ENCODE data around the gene SERINC2. TPM values are rescaled to one million over a fixed set of nuclear protein-coding genes. Genes with fewer than 3 reads are reported as not detected.

Gene SERINC2
- total RNA-seq, 1 donor = 21.2 TPM

DNA sequence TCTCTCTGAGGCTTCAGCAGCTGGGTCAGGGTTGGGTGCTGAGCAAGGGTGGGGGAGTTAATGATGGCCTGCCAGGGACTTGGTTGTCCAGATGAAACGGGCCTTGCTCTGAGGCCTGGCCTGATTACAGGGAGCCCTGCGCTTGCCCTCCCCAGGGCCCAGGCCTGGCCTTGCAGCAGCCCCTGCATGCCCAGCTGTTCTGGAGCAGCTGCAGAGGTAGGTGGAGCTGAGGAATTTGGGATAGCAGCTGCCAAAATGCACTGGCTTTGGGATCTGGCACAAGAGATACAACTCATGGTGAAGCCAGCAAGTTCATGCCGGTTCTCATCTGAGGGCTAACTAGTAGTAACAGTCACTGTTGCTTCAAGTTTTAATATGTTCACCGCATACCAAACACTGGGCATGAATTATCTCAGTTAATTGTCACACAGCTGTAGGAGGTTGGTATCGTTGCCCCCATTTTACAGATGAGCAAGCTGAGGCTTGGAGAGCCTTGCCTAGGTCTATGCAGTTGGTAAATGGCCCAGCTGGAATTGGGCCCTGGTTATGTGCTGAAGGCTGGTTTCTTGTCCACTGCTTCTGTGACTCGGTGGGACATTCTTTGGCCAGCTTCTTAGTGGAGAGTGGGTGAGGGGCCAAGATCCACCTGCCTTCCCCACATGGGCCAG lies 7.3 kb upstream of the SERINC2 start:
- H3K4me3 ChIP-seq (ENCODE audit: low read depth, low read length) = no peak overlapping the region
- TF ChIP-seq, protein P1, sequence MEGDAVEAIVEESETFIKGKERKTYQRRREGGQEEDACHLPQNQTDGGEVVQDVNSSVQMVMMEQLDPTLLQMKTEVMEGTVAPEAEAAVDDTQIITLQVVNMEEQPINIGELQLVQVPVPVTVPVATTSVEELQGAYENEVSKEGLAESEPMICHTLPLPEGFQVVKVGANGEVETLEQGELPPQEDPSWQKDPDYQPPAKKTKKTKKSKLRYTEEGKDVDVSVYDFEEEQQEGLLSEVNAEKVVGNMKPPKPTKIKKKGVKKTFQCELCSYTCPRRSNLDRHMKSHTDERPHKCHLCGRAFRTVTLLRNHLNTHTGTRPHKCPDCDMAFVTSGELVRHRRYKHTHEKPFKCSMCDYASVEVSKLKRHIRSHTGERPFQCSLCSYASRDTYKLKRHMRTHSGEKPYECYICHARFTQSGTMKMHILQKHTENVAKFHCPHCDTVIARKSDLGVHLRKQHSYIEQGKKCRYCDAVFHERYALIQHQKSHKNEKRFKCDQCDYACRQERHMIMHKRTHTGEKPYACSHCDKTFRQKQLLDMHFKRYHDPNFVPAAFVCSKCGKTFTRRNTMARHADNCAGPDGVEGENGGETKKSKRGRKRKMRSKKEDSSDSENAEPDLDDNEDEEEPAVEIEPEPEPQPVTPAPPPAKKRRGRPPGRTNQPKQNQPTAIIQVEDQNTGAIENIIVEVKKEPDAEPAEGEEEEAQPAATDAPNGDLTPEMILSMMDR (IDR thresholded peaks at IDR 0.05; ENCODE audit: insufficient read depth, low read depth, low read length) = no peak
- no peak for DNase-seq (ENCODE audit: low read depth)

DNA sequence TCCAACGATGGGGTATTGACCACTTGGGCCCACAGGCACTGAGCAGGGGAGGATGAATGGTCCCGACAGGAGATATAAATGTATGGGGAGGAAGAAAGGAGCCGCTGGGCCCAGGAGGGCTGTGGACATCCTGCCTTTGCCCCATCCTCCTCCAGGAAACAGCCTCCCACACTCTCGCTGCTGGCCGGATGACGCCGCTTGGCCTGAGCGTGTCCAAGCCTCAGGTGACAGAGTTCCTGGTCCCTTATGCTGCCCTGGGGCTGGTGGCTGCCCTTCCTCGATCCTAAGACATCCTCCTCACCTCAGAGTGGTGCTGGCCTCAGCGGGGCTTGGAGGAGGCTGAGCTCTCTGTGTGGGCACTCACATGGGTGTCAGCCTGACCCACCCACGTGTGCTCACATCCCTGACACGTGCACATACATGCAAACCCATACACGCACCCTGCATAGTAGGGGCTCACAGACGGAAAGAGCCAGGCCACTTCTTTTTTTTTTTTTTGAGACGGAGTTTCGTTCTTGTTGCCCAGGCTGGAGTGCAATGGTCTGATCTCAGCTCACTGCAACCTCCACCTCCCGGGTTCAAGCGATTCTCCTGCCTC lies 5.9 kb upstream of the SERINC2 start:
- TF ChIP-seq, protein P1 (IDR thresholded peaks at IDR 0.05; ENCODE audit: insufficient read depth, low read depth, low read length) = no peak
- DNase-seq (ENCODE audit: low read depth) = no peak
- H3K4me3 ChIP-seq (ENCODE audit: low read depth, low read length) = no peak overlapping the region

DNA sequence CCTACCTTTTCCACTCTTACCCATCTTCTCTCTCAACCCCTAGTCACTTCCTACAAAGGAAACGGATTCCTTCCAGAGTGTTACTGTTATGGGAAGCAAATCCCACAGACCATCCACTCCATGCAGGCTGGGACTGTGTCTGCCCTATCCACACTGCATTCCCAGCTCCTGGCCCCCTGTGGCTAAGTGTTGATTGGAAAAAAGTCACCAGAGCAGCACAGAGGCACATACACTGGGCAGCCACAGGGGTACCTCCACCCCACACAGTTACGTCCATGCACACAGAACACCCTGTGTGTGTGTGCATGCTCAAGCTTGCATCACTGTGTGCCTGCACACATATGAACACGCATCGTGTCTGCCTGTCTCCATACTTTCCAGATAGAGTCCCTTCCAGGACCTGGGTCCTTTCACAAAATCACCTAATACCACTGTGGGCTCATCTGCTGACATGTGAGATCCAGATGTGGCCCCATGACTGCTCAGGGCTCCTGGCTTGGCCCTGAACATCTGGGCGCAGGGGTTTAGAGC lies 4.2 kb upstream of the SERINC2 start:
- H3K4me3 ChIP-seq (ENCODE audit: low read depth, low read length) = no peak overlapping the region
- no peak for DNase-seq (ENCODE audit: low read depth)
- TF ChIP-seq, protein P1 (IDR thresholded peaks at IDR 0.05; ENCODE audit: insufficient read depth, low read depth, low read length) = no peak

DNA sequence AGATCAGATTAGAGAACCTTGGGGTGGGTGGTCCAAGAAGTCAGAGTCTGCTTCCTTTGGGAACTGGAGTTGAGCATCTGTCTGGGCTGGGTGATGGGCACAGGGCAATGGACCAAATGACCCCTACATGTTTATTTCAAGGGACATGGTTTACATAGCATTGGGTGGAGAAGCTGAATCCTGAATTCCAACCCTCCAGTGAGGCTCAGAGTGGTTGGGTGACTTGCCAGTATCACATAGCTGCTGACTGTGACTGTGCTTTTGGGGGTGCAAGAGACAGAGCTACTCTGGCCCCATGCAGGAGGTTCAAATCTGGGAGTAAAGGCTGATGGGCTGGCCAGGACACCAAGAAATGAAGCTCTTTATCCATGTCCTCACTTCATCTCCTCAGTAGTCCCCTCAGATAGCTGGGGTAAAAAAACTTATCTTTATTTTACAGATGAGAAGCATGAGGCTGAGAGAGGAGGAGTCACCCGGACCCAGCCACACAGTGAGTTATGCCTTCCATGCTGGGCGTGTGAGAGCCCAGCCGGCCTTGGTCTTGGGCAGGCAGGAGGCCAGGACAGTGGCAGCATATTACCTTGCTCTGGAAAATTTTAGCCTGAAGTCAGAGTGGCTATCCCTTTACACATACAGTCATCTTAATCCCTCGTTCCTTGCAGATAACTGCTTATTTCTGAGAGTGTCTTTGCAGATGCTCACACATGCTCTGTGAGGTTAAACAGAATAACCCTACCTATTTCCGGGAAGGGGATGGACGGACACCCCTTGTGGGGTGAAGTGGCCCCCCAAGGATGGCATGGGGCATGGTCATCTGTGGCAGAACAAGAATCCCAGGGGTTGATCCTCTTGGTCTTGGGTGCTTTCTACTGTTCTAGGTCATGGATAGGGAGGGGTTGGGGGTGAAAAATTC lies 2.8 kb upstream of the SERINC2 start:
- TF ChIP-seq, protein P1 (IDR thresholded peaks at IDR 0.05; ENCODE audit: insufficient read depth, low read depth, low read length) = no peak
- no peak overlapping the region for H3K4me3 ChIP-seq (ENCODE audit: low read depth, low read length)
- no peak for DNase-seq (ENCODE audit: low read depth)

DNA sequence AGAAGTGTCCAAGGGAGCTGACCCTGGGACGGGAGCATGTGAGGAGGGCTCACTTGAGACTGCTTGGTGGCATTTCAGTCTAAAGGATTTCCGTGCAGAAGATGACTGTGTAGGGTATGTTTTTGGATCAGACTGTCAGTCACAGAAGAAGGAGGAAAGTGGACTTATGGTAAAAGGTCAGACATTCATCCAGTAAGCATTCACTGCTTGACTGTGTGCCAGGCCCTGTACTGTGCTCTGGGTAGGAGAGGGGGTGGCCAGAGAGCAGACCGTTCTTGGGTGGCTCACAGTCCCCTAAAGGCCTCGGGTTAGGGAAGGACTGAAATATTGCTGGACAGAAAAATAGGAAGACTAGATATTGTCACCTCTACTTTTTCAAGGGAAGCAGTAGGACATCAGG lies 2.1 kb upstream of the SERINC2 start:
- DNase-seq (ENCODE audit: low read depth) = no peak
- H3K4me3 ChIP-seq (ENCODE audit: low read depth, low read length) = no peak overlapping the region
- TF ChIP-seq, protein P1 (IDR thresholded peaks at IDR 0.05; ENCODE audit: insufficient read depth, low read depth, low read length) = no peak

DNA sequence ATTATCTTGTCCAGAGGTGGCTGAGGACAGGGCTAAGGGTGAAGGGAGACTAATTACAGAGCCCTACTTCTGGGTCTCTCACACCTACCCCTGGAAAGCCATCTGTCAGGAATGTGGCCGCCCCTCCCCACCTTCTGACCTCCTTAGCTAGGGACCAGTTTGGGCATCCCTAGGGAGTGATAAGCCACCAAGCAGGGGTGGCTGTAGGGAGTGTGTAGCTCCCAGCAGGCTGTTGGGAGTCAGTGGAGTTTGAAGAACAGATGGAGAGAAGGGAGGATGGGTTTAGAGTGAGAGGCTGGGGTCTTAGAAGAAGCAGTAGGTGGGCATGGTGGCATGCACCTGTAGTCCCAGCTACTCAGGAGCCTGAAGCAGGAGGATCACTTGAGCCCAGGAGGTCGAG lies 808 bp upstream of the SERINC2 start:
- DNase-seq (ENCODE audit: low read depth) = no peak
- TF ChIP-seq, protein P1 (IDR thresholded peaks at IDR 0.05; ENCODE audit: insufficient read depth, low read depth, low read length) = no peak
- no peak overlapping the region for H3K4me3 ChIP-seq (ENCODE audit: low read depth, low read length)
